GM12874 (cell line): ENCODE data around the gene GGPS1.

Experiments
- TF ChIP-seq, protein P1 (sequence below): IDR thresholded peaks from 2 replicates; pipeline ENCODE4 v1.5.1; 2011; ENCODE audit warnings: low read depth, mild to moderate bottlenecking, control low read depth, low read length, moderate library complexity; ENCODE audit not compliant: insufficient read depth

Gene GGPS1

DNA sequence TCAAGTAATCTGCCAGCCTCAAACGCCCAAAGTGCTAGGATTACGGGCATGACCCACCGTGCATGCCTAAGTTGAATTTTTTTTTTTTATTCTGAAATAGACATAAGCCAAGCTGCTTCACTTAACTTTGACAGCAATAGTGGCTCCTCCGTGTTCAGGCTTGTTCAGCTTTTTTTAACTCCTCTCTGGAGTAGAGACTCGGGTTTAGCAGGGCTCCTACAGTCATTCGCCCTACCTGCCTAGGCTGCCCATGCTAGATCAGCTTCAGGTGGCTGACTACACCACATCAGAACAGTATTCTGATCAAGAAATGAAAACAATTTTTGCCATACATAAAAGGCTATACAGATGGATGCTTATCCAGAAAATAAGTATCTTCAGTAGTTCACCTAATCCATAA is 15.1 kb upstream of the GGPS1 start:
- TF ChIP-seq, protein P1, sequence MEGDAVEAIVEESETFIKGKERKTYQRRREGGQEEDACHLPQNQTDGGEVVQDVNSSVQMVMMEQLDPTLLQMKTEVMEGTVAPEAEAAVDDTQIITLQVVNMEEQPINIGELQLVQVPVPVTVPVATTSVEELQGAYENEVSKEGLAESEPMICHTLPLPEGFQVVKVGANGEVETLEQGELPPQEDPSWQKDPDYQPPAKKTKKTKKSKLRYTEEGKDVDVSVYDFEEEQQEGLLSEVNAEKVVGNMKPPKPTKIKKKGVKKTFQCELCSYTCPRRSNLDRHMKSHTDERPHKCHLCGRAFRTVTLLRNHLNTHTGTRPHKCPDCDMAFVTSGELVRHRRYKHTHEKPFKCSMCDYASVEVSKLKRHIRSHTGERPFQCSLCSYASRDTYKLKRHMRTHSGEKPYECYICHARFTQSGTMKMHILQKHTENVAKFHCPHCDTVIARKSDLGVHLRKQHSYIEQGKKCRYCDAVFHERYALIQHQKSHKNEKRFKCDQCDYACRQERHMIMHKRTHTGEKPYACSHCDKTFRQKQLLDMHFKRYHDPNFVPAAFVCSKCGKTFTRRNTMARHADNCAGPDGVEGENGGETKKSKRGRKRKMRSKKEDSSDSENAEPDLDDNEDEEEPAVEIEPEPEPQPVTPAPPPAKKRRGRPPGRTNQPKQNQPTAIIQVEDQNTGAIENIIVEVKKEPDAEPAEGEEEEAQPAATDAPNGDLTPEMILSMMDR = no peak

DNA sequence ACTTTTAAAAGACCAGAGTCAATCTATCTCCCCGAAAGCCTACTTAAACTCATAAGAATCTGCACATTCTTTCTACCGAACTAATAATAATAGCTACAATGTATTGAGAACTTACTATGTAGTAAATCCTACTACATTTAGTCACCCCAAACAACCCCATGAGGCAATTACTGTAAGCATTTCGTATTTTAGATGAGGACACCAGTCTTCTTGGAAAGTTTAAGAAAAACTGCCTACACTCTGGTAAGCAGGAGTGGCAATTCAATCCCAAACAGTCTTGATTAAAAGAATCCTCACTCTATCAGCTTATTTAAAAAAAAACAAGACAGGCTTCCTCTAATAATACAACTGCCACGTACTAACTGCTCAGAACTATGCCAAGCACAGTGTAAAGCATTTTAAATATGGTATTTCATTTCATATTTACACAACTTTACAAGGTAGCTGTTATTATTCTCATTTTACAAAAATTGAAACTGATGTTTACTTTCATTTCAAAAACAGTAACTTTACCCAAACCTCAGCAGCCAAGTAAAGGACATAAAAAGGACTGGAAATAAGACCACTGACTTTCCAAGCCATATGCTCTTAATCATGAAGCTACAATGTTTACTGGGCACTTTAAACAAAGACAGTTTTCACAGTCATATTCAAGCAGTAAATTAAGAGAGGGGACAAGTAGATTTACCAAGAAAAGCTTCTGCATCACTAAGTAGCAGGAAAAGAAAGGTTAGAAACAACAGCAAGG is 14.3 kb upstream of the GGPS1 start:
- TF ChIP-seq, protein P1 = no peak

DNA sequence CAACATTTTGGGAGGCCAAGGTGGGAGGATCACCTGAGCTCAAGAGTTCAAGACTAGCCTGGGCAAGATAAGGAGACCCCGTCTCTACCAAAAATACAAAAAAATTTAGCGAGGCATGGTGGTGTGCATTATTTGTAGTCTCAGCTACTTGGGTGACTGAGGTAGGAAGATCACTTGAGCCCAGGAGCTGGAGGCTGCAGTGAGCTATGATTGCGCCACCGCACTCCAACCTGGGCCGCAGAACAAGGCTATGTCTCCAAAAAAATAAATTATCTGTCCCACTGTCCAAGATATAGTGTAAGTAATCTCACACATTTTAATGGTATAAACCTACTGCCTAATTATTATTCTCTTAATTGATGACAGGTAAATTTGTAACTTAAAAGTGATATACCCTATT is 13.2 kb upstream of the GGPS1 start:
- TF ChIP-seq, protein P1 = no peak

DNA sequence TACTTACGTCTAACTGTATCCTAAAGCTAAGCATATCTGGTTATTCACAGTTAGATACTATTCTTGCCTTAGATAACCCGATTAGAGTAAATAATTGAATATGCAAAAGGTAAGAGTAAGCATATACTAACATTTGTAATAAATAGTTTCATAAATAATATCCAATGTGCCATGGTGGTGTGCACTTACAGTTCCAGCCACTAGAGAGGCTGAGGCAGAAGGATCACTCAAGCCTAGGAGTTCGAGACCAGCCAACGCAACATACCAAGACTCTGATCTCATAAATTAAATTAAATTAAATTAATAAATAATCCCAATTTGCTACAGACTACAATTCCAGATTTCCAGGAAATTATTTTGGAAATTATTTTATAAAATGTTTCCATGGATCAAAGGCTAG is 12.6 kb upstream of the GGPS1 start:
- TF ChIP-seq, protein P1 = peak; percentile 9; the same call in 1 of the 2 replicates

DNA sequence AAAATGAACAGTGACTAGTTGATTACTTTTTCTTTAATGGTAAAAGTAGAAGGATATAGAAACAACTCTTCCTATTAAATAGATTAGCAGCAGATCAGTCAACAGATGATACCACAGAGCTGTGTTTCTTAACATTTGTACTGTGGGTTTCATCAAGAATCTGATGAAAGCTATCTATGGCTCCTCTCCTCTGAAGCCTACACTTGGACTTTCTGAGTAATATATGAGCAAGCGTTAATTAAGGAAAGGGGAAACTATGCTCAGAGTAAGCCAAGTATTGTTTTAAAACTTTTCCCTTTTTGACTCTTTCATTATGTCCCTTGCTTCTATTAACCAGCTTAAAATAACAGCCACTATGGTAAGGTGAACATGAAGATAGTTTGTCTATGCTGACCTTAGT is 11.2 kb upstream of the GGPS1 start:
- TF ChIP-seq, protein P1 = no peak

DNA sequence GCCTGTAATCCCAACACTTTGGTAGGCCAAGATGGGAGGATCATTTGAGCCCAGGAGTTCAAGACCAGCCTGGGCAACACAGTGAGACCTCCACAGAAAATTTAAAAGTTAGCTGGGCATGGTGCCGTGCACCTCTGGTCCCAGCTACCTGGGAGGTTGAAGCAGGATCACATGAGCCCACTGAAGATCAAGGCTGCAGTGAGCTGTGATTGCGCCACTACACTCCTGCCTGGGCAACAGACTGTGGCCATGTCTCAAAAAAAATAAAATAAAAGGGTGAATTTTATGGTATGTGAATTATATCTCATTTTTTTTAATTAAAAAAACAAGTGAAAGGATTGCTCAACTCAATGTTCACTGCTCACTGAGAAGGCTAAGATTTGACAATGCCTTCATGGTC is 9.1 kb upstream of the GGPS1 start:
- TF ChIP-seq, protein P1 = no peak

DNA sequence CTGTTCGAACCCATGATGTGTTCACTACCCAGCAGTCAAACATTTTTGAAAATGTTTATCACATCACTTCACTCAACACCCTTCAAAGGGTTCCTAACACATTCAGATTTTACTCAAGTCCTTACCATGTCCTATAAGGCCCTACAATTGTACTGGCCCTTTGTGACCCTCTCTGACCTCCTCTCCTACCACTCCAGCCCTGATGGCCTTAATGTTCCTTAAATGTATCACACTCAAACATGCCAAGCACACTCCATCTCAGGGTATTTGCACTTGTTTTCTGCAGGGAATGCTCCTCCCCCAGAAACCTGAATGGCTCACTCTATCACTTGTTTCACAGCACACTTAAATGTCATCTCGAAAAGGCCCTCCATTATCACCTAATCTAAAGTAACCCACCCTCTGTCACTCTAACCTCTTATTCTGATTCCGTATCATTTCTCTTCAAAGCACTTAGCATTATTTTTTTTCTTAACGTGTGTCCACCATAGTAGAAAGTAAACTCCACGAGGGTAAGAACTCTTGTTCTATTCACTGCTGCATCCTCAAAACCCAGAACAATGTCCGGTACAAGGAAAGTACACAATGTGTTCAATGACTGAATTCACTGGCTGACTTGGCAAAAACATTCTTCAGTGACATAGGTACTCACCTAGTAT is 7.7 kb upstream of the GGPS1 start:
- TF ChIP-seq, protein P1 = no peak
